ENCODE results near the gene ASTN1.

The ASTN1 gene

GRCh38 chr1:176878750-176879536 is 285.6 kb downstream of the ASTN1 start:
- no peak for DNase-seq (ENCODE audit: low read depth)

- DNase-seq (ENCODE audit: low read depth), result no peak
These were observed 287.0 kb downstream of the ASTN1 start for GRCh38 chr1:176877557-176877956.

- DNase-seq (ENCODE audit: low read depth), result no peak
These were observed 287.5 kb downstream of the ASTN1 start for GRCh38 chr1:176876966-176877515.

- DNase-seq (ENCODE audit: low read depth), result no peak
These were observed 294.9 kb downstream of the ASTN1 start for GRCh38 chr1:176869577-176869976.

GRCh38 chr1:176866011-176866714 is 298.3 kb downstream of the ASTN1 start:
- no peak for DNase-seq (ENCODE audit: low read depth)

GRCh38 chr1:176864211-176864610 is 300.3 kb downstream of the ASTN1 start:
- no peak for DNase-seq (ENCODE audit: low read depth)

- DNase-seq (ENCODE audit: low read depth), result no peak
These were observed 300.9 kb downstream of the ASTN1 start for GRCh38 chr1:176863613-176864012.

GRCh38 chr1:176858433-176858916 is 306.0 kb downstream of the ASTN1 start:
- no peak for DNase-seq (ENCODE audit: low read depth)

- no peak for DNase-seq (ENCODE audit: low read depth)
These were observed 306.9 kb downstream of the ASTN1 start for GRCh38 chr1:176857632-176858031.

- no peak for DNase-seq (ENCODE audit: low read depth)
These were observed 309.5 kb downstream of the ASTN1 start for GRCh38 chr1:176854758-176855745.

- no peak for DNase-seq (ENCODE audit: low read depth)
These were observed 310.4 kb downstream of the ASTN1 start for GRCh38 chr1:176854121-176854520.

- no peak for DNase-seq (ENCODE audit: low read depth)
These were observed 311.0 kb downstream of the ASTN1 start for GRCh38 chr1:176853503-176853902.

GRCh38 chr1:176852124-176852523 is 312.4 kb downstream of the ASTN1 start:
- DNase-seq (ENCODE audit: low read depth), result no peak

- no peak for DNase-seq (ENCODE audit: low read depth)
These were observed 313.6 kb downstream of the ASTN1 start for GRCh38 chr1:176850871-176851270.

GRCh38 chr1:176849281-176849680 is 315.2 kb downstream of the ASTN1 start:
- no peak for DNase-seq (ENCODE audit: low read depth)

GRCh38 chr1:176847052-176847451 is 317.5 kb downstream of the ASTN1 start:
- no peak for DNase-seq (ENCODE audit: low read depth)

GRCh38 chr1:176843352-176844297 is 320.9 kb downstream of the ASTN1 start:
- no peak for DNase-seq (ENCODE audit: low read depth)

GRCh38 chr1:176841238-176841637 is 323.3 kb downstream of the ASTN1 start:
- DNase-seq (ENCODE audit: low read depth), result no peak

GRCh38 chr1:176839216-176839615 is 325.3 kb downstream of the ASTN1 start:
- DNase-seq (ENCODE audit: low read depth), result no peak

- no peak for DNase-seq (ENCODE audit: low read depth)
These were observed 326.1 kb downstream of the ASTN1 start for GRCh38 chr1:176838276-176838995.
